Measurements from ENCODE around the gene DENND11. TPM values are rescaled to one million over a fixed set of nuclear protein-coding genes. Genes with fewer than 3 reads are reported as not detected.

Gene DENND11
- total RNA-seq, 4 donors from 2014 or later = 8.5 to 29.2 (median 20.8) TPM

DNA sequence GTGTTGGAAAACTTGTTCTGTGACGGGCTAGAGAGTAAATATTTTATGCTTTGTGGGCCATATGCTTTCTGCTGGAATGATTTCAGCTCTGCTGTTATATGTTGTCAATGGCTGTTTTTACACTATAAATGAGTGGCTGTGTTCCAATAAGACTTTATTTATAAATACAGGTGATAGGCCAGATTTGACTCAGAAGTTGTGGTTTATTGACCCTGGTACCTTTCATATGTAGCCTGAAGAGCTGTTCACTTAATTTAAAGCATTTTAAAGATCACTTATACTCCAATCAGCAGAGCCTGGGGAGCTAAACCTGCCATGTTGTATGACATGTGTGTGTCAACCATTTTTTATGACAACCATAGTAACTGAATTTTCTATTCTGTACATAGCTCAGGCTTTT lies 27.1 kb upstream of the DENND11 start:
- intact Hi-C loops (cut with DNase I; ENCODE audit: low total_unique reads) = no loop called here

DNA sequence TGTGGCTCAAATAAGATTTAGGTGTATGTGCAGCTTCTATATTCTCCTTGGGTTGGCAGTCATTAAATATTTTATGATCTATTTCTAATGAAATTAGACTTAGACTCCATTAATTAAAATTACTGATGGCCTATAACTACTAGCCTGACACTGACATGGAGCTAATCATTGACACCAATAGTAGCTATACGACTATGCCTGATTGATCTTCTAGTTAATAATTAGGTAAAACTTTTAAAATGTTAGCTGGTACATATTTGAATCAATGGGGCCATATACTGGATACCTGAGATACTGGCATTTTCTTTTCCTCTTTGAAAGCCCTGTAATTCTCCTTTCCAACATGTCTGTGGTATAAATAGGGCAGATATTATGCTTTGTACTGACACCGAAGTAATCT lies 20.6 kb upstream of the DENND11 start:
- no peak for TF ChIP-seq POLR2A (IDR thresholded peaks at IDR 0.05)
- TF ChIP-seq, protein P1, sequence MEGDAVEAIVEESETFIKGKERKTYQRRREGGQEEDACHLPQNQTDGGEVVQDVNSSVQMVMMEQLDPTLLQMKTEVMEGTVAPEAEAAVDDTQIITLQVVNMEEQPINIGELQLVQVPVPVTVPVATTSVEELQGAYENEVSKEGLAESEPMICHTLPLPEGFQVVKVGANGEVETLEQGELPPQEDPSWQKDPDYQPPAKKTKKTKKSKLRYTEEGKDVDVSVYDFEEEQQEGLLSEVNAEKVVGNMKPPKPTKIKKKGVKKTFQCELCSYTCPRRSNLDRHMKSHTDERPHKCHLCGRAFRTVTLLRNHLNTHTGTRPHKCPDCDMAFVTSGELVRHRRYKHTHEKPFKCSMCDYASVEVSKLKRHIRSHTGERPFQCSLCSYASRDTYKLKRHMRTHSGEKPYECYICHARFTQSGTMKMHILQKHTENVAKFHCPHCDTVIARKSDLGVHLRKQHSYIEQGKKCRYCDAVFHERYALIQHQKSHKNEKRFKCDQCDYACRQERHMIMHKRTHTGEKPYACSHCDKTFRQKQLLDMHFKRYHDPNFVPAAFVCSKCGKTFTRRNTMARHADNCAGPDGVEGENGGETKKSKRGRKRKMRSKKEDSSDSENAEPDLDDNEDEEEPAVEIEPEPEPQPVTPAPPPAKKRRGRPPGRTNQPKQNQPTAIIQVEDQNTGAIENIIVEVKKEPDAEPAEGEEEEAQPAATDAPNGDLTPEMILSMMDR (IDR thresholded peaks at IDR 0.05) = no peak
- intact Hi-C loops (cut with DNase I; ENCODE audit: low total_unique reads) = no loop called here
- Histone ChIP-seq H3K27me3 (no peaks in the 10 kb centered on the region), H3K4me1 (no peaks in the 10 kb centered on the region), H3K9me3 (no peaks in the 10 kb centered on the region), H3K36me3 (no peaks in the 10 kb centered on the region), H3K4me3 (no peak overlapping the region), H3K27ac (no peak overlapping the region)
- no peak for DNase-seq

More for the DNA sequence above, 27.1 kb upstream of the DENND11 start:
- DNase-seq = no peak
- H3K4me1 ChIP-seq = no peaks in the 10 kb centered on the region
- no peak overlapping the region for H3K4me3 ChIP-seq
- TF ChIP-seq, protein P1 (IDR thresholded peaks at IDR 0.05) = no peak
- TF ChIP-seq POLR2A (IDR thresholded peaks at IDR 0.05) = no peak
- no peak overlapping the region for H3K27ac ChIP-seq
- H3K27me3 ChIP-seq = no peaks in the 10 kb centered on the region
- no peaks in the 10 kb centered on the region for H3K9me3 ChIP-seq
- H3K36me3 ChIP-seq = no peaks in the 10 kb centered on the region

DNA sequence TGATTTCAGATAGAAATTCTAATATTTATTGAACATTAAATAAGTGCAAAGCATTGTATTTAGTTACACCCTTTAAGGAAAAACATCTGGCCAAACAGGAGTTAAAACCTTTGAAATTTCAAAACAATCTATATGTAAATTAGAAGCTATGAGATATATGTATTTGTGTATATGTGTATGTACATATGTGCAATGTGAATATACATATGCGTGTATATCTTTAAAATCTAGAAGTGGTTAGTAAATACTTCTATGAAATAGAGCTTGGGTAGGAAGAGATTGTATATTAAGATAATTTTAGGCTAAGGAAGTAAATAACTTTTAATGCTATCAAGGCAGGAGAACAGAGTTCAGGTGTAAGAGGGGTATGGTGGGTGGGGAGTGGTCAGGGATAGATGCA lies 15.5 kb upstream of the DENND11 start:
- Histone ChIP-seq H3K4me3 (no peak overlapping the region), H3K27ac (no peak overlapping the region), H3K4me1 (no peaks in the 10 kb centered on the region), H3K9me3 (no peaks in the 10 kb centered on the region), H3K36me3 (no peaks in the 10 kb centered on the region), H3K27me3 (no peaks in the 10 kb centered on the region)
- intact Hi-C loops (cut with DNase I; ENCODE audit: low total_unique reads) = no loop called here
- DNase-seq = no peak
- TF ChIP-seq POLR2A (IDR thresholded peaks at IDR 0.05) = no peak
- TF ChIP-seq, protein P1 (IDR thresholded peaks at IDR 0.05) = no peak

DNA sequence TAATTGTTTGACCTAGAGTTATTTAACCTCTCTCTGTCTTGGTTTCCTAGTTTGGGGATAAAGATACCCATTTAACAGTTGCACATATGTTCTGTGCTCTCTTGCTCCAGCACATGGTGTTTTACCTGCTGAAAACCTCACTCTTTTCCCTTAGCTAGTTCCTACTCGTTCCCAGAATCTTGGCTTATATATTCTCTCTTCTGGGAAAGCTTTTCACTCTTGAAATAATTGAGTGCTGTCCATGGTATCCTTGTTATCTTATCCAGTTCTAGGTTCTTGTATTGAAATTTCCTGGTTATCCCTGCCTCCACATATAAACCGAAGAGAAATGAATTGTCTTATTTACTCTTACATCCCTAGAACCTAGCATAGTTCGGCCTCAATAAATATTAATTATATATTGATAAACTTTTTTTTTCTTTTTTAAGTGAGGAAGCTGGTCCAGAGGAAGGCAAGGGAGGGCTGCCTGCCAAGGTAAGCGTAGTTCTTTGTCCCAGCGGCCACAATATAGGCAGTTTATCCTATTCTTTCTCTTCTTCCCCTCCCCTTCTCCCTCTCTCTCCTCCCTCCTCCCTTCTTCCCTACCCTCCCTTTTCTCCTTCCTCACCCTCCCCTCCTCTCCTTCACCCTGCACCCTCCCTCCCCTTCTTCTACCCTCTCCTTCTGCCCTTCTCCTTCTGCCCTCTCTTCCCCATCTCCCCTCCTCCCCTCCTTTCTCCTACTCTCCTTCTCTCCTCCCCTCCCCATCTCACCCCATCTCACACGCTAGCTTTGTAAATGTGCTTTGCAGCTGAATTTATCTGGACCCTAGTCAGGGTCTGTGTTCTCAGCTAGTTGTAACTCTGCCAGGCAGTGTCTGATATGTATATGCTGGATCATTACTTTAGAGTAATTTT lies 14.1 kb upstream of the DENND11 start:
- H3K27me3 ChIP-seq = no peaks in the 10 kb centered on the region
- no peak overlapping the region for H3K27ac ChIP-seq
- intact Hi-C loops (cut with DNase I; ENCODE audit: low total_unique reads) = no loop called here
- no peaks in the 10 kb centered on the region for H3K4me1 ChIP-seq
- H3K36me3 ChIP-seq = no peaks in the 10 kb centered on the region
- no peak overlapping the region for H3K4me3 ChIP-seq
- H3K9me3 ChIP-seq = no peaks in the 10 kb centered on the region
- DNase-seq = no peak
- TF ChIP-seq, protein P1 (IDR thresholded peaks at IDR 0.05) = no peak
- no peak for TF ChIP-seq POLR2A (IDR thresholded peaks at IDR 0.05)

DNA sequence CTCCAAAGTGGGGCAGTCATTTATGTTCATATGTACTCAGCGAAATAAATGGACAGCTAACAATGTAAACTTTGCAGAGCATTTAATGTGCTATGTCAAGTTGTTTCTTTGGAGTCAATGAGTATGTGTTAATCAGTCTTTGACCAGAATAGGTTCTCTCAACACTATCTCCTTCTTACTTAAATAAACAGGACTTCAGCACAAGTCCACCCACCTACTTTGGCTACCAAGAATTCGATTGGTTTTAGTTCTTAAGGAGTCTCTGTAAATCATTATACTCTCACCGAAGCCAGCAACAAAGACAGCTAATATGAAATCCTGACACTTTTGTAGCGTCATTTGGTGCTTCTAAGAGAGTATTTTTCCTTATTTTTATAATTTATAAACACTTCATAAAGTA lies 13.1 kb upstream of the DENND11 start:
- Histone ChIP-seq H3K27ac (no peak overlapping the region), H3K4me1 (no peaks in the 10 kb centered on the region), H3K27me3 (no peaks in the 10 kb centered on the region), H3K9me3 (no peaks in the 10 kb centered on the region), H3K4me3 (no peak overlapping the region), H3K36me3 (no peaks in the 10 kb centered on the region)
- intact Hi-C loops (cut with DNase I; ENCODE audit: low total_unique reads) = no loop called here
- DNase-seq = no peak
- TF ChIP-seq, protein P1 (IDR thresholded peaks at IDR 0.05) = no peak
- TF ChIP-seq POLR2A (IDR thresholded peaks at IDR 0.05) = no peak
